ELF-1 (cell line): Measurements from ENCODE around the gene KCNG4.
"Not testable (repeated sequence)": the region's sequence is repeated elsewhere in the genome, so short reads cannot be mapped to it uniquely, and the experiment has no call there.

Source experiments
- DNase-seq: peaks from one replicate; pipeline ENCODE4 v3.0.0-alpha.2; 2016; ENCODE audit warnings: low read depth, low spot score

The KCNG4 gene

DNA sequence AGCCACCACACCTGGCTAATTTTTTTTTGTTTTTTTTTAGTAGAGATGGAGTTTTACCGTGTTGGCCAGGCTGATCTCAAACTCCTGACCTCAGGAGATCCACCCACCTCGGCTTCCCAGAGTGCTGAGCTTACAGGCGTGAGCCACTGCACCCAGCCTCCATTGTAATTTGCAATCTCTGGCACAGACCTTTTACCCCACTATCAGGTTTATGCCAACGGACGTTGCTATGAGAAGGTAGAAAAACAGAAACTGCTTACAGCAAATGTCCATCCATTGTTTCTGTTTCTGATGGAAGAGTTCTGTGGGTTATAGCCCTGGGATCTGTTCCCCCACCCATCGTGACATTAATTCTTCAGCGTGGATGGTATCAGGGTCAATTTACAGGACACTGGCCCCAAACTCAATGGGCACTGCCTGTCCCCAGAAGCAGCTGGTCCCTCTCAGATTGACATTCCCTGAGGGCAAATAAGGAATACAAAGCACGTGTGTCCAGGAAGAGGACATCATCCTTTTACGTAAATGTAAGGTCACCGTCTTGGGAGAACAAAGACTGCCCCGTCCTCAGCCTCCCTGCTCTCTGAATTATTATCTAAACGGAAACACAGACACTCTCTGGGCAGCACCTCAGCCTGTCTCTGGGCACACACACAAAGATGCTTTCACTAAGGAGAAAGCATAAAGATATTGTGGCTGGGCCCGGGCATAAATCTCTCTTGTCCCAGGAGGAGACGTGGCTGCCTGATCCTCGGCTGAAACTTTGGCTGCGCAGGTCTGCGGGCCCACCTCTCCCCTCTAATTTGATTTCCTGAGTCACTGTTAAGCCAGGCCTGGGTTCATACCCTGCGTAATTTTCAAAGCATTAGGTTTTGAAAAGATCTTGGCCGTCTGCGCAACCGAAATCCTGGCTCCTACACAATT, 5.2 kb downstream of the KCNG4 start:
- no peak for DNase-seq

DNA sequence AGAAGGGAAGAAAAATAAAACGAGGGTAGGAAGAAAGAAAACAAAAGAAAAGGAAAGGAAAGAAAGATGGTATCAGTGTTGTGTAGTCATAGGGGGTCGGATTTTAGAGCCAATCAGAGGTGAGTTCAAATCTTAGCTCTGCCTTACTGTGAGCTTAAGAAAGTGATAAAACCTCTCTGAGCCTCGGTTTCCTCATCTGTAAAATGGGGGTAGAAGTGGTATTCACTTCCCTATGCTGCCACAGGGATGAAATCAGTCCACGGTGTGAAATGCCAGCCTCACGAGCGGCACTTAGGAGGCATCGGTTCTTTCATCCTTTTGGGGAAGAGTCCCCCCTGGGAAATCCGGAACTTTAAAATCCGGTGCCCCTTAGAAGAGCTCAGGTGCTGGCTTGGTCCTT, 6.1 kb downstream of the KCNG4 start:
- no peak for DNase-seq

DNA sequence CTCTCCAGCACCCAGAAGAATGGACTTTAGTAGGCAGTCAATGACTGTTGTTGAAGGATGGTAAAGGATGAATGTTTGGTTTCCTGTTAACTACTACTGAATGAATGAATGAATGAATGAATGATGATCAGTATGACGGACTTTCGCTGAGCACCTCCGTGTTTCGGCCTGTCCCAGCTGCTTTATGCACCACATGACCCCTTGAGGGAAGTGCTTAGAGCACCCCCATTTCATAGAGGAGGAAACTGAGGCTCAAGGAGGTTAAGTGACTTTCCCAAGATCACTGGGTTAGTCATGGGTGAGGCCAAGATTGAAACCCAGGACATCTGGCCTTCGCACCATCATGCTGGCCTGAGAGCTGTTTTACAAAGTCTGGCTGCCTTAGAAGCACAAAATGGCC, 6.8 kb downstream of the KCNG4 start:
- DNase-seq: no peak

DNA sequence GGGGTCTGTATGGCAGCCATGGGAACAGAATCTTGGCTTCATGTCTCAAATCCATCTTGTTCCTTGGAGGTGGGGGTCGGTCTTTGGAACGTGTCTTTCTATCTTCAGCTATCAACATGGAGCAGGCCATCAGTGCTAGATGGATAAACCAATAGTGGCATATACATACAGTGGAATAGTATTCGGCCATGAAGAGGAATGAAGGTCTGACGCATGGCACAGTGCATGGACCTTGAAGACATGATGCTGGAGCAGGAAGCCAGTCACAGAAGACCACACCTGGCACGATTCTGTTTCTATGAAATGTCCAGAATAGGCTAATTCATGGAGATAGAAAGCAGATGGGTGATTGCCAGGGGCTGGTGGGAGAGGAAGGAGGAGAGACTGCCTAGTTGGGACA, 7.8 kb downstream of the KCNG4 start:
- DNase-seq: no peak

DNA sequence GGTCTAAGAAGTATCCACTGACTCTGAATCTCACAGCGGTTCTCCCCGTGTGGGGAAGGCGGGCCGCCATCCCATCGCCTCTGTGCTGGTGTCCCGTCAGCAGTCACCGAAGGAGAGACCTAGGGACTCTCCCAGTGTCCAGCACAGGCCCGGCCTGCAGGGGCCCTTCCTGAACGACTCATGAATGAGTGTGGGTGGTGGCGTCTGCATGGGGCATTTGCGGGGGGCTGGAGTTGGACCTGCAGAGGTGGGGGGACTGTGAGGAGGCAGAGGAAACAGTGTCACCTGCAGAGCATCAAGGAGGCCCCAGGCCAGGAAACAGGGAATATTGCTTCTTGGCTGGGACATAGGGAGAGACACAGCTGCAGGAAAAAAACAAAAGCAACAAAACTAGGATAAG, 10.3 kb downstream of the KCNG4 start:
- no peak for DNase-seq

DNA sequence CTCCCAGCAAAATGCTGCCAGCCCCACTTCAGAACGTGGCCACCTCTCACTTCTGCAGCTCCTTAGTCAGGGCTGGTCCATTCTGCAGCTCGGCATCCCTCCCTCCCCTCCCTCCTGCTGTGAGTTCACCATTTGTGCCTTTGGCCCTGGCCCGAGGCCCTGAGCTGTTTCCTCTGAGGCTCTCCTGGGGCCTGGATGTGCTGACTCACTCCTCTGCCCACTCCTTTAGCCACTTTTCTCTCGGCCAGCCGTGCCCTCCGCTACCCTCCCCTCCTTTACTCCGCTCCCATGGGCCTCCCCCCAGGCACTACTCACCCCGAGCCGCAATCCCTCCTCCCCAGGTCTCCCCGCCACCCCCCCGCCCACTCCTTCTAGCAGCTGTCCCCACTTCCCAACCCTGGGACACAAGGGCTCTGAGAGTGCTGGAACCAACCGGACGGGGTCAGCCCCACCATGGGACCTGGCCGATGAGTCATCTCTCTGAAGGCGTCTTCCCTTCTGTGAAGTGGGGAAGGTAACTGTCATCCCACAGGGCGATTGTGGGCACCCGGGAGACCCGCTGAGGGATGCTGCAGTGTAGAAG, 11.5 kb downstream of the KCNG4 start:
- peak; percentile 80 for DNase-seq

DNA sequence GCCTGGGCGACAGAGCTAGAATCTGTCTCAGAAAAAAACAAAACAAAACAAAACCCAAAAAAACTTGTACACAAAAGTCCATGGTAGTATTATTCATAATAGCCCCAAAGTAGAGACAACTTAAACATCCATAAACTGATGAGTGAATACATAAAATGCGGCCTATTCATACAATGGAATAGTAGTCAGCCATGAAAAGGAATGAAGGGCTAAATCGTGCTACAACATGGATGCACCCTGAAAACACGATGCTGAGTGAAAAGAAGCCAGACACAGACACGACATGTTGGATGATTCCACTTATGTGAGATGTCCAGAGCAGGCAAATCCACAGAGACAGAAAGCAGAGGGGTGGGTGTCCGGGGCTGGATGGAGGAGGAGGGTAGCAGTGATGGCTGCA, 12.3 kb downstream of the KCNG4 start:
- DNase-seq: no peak

DNA sequence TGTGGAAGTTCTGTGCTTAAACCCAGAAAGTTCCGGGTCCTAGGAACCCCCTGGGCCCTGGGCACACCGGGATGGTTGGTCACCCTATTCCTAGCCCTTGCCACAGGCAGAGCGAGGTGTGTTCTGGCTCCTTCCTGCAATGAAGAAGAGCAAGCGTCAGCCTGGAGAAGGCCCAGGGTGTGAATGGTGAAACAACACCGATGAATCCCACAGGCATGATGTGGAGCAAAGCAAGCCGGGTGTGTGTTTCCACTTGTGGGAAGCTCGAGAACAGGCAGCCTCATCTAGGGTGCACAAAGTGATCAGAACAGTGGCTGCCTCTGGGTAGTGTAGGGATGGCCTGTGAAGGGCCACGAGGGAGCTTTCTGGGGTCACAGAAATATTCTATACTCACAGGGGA, 13.8 kb downstream of the KCNG4 start:
- no peak for DNase-seq

DNA sequence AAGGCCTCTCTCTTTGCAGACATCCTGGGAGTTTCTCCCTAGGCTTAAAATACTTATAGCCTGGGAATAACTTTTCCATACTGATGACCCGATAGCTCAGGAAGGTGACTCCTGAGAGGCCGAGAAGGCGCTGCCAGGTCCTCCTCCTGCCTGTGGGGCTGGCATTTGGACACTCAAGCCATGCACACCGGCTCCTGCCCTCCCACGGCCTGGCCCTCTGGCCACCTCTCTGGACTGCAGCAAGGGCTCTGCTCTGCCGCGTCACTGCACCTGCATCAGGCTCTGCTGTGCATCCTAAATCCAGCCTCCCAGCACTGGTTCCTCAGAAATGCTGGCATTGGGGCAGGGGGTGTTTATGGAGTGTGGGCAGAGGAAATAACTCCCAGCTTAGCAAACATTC, 14.2 kb downstream of the KCNG4 start:
- no peak for DNase-seq

DNA sequence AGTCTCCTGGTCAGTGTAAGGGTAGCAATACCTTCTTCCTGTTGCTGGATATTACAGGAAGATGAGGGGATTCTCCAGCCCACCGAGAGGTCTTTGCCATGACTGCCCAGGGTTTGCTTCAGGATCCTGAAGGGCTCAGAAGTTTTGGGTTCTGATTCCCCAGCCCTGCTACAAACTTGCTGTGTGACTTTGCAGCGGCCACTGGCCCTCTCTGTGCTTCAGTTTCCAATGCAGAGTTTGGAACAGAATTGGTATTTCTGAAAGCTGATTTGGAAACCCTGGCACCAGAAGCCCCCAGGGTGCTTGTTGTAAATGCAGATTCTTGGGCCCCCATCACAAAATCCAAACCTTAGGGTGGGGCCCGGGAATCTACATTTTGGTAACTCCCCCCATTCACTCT, 14.7 kb downstream of the KCNG4 start:
- no peak for DNase-seq

DNA sequence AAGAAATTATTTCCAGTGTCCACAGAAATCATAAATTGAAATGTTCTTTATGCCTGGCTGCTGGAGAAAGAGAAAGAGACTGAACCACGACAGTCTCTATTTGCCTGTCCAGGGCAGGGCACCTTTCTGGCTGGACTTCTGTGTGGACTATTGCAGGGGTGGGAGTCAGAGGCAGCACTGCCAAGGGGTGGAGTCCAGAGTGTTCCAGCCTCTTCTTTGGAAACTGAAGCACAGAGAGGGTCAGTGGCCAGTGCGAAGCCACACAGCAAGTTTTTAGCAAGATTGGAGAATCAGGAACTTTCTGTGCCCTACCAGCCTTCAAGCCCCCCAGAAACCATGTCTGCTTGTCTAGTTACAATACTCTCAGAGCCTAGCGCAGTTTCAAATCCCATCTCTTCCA, 15.3 kb downstream of the KCNG4 start:
- no peak for DNase-seq

DNA sequence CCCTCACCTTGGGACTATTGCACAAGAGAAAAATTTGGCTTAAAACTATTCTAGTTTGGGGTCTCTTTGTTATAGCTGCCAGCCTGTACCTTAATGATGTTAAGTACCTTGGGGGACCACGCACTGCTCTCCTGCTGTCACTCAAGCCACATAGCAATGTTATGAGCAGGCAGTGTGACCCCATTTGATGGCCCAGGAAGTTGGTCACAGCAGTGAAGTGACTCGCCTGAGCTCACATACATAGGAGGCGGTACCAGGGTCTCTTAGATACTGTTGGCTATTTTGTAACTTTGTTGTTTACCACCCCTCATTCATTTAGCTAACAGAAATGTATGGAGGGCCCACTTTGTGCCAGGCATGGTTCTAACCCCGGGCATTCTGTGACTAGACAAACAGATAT, 16.4 kb downstream of the KCNG4 start:
- DNase-seq: no peak

DNA sequence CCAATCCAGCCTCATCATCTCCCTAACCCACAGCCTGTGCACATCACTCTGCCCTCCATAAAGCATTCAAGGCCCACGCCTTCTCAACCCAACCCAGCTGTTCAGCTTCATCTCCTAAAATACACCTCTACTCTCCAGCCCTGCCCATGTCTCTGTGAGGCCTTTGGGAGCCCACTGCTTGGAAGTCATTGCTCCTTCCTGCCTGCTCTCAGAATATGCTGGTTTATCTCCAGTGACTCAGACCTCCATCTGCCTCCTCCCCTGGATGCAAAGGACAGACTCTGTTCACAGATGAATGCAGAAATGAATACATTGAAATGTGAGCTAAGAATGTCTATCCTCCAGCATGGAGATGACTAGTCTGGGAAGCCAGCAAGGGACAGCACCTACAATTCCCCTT, 19.0 kb downstream of the KCNG4 start:
- no peak for DNase-seq

DNA sequence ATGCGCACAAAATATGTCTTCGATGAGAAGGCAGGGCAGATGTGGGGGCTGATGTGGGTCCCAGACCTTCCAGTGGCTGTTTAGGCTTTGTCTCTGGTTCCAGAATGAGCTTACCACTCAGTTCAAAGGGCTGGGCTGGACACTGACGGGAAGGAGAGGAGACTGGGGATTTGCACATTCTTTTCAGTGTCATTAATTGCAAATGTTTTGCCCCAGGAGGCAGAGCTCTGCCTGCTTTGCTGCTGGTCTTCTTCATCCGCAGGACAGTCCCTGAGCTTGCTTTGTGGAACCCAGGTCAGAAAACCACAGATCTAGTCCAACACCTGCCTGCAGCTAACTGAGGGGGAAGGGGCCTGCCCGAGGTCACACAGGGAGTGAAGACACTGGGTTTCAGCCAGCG, 20.9 kb downstream of the KCNG4 start:
- DNase-seq: peak; percentile 89

DNA sequence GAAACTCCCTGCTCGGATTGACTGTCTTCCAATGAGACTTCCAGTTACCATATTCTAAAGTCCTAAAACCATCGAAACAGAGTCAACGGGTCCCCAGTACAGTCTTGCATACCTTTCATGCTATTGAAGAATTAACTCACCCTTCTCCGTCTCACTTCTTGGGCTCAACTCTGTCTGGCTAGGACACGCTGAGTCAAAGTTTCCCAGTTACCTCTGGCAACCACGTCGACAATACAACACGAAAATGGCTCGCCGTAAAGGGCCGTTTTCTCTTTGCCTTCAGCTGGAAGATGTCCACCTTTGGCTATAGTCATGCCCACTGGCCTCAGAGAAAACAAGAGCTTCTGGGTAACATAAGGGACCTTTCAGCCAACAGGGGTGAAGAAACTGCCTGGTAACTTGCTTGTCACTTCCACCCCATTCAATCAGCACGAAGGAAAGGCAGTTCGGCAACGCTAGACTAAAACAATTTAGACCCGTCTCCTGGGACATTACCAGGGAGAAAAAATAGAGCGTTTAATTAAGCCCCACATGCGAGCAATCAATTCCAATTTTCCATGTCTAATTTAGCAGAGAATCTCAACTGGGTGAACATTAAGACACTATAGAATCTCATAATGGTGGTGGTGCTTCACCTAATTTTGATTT, 21.5 kb downstream of the KCNG4 start:
- no peak for DNase-seq

DNA sequence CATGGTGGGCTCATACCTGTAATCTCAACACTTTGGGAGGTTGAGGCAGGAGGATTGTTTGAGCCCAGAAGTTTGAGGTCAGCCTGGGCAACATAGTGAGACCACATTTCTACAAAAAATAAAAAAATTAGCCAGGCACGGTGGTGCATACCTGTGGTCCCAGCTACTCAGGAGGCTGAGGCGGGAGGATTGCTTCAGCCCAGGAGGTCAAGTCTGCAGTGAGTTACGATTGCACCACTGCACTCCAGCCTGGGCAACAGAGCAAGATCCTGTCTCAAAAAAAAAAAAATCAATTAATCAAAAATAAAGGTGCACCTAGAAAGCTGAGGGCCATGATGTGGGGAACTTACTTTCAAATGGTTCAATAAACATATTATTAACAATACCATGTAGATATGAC, 23.7 kb downstream of the KCNG4 start:
- DNase-seq: not testable (repeated sequence)

DNA sequence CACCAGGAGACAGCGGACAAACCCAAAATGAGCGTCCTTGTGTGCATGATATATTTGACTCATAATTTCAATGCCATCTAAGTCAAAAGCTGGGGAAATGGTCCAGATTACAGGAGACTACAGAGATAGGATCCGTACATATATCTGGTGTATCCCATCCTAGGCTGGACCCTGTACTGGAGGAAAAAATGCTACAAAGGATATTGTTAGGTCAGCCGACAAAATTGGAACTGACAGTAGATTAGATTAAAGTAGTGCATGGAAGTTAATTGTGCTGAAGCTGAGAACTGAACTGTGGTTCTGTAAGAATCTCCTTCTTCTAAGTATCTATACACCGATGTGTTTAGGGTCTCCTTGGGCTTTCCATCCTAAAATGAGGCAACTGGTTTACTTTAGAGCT, 24.3 kb downstream of the KCNG4 start:
- DNase-seq: no peak

DNA sequence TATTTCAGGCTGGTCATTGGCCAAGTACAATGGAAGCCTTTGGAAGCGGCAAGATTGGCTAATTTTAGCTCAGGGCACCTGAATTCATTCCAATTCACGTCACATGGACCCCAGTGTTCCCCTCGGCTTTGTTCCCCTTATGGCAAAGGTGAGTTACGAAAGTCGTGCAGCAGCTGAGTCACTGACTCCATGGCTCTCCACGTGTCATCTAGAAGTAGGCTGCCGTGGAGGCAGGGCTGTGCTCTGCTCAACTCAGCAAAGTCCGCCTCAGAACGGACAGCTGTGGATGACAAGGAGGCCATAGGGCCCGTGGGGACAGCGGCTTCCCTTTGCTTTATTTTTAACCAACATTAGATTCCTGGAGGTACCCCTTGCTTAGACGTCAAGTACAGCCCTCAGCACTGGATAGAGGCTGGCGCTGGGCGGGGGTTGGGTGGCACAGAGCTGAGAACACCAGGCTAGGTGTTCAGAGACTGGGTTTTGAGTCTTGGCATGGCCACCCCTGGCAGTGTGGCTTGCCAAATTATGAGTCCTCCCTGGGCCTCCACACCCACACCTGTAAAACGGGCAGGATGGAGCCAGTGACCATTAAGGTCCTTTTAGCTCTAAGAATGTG, 25.3 kb downstream of the KCNG4 start:
- no peak for DNase-seq

DNA sequence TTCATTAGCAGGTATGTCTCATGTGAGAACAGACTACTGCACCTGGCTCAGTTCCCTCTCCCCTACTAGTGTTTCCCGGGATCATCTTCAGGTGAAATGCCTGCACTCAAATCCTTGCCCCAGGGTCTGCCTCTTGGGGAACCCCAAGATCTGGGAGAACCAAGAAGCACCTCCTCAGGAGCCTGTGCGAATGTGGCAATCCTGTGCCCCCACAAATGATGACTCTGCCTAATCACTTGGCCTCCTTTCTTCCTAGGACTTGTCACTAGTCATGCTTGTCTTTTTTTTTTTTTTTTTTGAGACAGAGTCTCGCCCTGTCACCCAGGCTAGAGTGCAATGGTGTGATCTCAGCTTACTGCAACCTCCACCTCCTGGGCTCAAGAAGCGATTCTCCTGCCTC, 27.2 kb downstream of the KCNG4 start:
- DNase-seq: no peak

DNA sequence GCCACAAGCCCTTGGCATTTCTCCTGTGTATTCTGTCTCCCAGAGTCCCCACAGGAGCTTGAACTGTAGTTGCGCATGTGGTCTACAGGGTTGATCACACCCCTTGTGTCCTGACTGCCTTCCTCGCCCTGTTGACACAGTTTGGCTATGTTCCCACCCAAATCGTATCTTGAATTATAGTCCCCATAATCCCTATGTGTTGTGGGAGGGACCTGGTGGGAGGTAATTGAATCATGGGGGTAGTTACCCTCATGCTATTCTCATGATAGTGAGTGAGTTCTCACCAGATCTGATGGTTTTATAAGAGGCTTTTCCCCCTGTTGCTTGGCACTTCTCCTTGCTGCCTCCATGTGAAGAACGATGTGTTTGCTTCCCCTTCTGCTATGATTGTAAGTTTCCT, 27.7 kb downstream of the KCNG4 start:
- no peak for DNase-seq

DNA sequence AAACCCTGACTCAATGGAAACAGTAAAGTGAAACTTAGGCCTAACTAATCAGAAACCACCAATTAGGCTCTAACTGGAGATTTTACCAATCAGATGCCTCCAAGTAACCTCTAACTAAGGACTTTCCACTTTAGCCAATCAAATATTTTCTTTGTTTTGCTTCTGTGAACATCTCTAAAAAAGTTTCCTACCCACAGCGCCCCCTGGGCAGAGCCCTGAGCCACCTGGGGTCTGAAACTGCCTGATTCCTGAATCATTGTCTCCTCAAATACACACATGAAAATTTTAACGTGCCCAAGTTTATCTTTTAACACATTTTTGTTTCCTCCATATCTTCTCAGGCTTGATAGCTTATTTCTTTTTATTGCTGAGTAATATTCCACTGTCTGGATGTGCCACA, 29.8 kb downstream of the KCNG4 start:
- no peak for DNase-seq

DNA sequence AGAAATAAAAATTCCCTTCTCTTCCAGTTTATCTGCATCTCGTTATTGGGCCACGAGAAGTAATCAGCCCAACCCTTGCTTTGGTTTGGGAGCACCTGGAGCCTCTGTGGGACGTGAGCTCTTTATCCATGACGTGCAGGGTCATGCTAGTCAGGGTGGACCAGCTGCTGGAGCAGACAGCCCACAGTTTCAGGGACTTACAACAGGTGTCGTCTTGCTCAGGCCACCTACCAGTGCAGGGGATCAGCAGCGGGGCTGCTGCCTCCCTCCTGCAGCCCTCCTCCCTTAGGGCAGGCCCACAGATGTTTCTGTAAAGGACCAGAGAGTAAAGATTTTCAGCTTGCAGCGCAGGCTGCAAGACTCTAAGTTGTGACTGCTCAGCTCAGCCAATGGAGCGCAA, 31.9 kb downstream of the KCNG4 start:
- no peak for DNase-seq

DNA sequence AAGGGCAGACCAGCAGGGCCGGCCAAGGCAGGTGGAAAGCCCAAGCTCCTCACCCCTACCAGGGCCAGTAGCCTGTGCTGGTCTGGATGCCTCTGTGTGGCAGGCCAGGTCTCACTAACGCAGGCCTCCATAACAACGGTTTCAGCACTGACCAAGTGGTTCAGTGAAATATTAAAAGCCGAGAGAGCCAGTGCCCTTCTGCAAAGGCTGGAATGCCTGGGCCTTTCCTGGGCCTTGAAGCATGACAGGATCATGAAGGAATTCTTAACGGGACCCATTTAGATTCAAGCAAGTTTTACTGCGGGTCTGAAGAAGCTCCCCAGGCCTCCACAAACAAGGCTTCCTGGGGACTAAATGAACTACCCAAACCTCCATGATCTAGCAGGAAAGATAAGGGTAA, 32.6 kb downstream of the KCNG4 start:
- DNase-seq: no peak
